GM12878 (cell line): ENCODE measurements around the gene POGZ. TPM values are rescaled to one million over a fixed set of nuclear protein-coding genes. Genes with fewer than 3 reads are reported as not detected.

ENCODE experiments used
- GABPA ChIP-seq: IDR thresholded peaks from 2 replicates; pipeline ENCODE4 v1.6.1; 2014; ENCODE audit warnings: antibody characterized with exemption, low read depth, mild to moderate bottlenecking, inconsistent platforms
- JUNB ChIP-seq: IDR thresholded peaks from 2 replicates; pipeline ENCODE4 v1.6.1; 2016; ENCODE audit warnings: antibody characterized with exemption, mild to moderate bottlenecking
- LARP7 ChIP-seq: fragments of 450-650 bp; IDR thresholded peaks from 2 replicates; pipeline ENCODE4 v1.6.1; 2017; ENCODE audit warnings: mild to moderate bottlenecking
- NR2F1 ChIP-seq: fragments of 450-650 bp; conservative IDR thresholded peaks from 2 replicates; pipeline ENCODE4 v1.6.1; 2017; ENCODE audit warnings: mild to moderate bottlenecking
- STAT3 ChIP-seq: IDR thresholded peaks from 2 replicates; pipeline ENCODE4 v1.6.1; 2011; ENCODE audit warnings: low read depth, low read length, improper control_type of control experiment
- WRNIP1 ChIP-seq: IDR thresholded peaks from 2 replicates; pipeline ENCODE4 v1.6.1; 2011; ENCODE audit warnings: low read depth, low read length, improper control_type of control experiment, borderline replicate concordance
- ZZZ3 ChIP-seq: IDR thresholded peaks from 2 replicates; pipeline ENCODE4 v1.6.1; 2011; ENCODE audit warnings: low read depth; ENCODE audit not compliant: control insufficient read depth, insufficient read length
- polyA plus RNA-seq, 11 experiments: library from polyadenylated mRNA; depleted of rRNA in 4 of 11; unstranded in 6 of 11; stranded (reverse) in 5 of 11; fragments of >200 nt; fragmentation: Nextera tagmentation in 4 of 11; fragmentation: Illumina TruSeq in 1 of 11; extraction: Ambion mirVana in 4 of 11; extraction: Trizol in 1 of 11; gene quantifications; 1 replicate in 1 of 11; 2 replicates in 10 of 11; pipeline versions ENCODE4 v1.2.1 to v1.2.3, GENCODE V29; 2011 to 2016; ENCODE audit warnings: inconsistent platforms in 2 of 11, missing spikeins in 2 of 11, low read depth in 1 of 11
- total RNA-seq, 4 experiments: library from RNA; depleted of rRNA in 3 of 4; stranded (reverse); fragments of >200 nt in 3 of 4; fragmentation: Illumina TruSeq in 1 of 4; extraction: Trizol in 1 of 4; gene quantifications; 2 replicates each; pipeline versions ENCODE4 v1.2.1 to v1.2.3, GENCODE V29; 2013 to 2021
- TF ChIP-seq, protein P1 (sequence below): IDR thresholded peaks from 2 replicates; pipeline ENCODE4 v1.6.1; 2012; ENCODE audit warnings: low read length, inconsistent platforms
- TF ChIP-seq, protein P2 (sequence below): fragments of 450-650 bp; IDR thresholded peaks from 2 replicates; pipeline ENCODE4 v1.6.1; 2016; ENCODE audit warnings: mild to moderate bottlenecking

POGZ gene
- total and polyA plus RNA-seq, 10 of the 15 experiments (the other 5 are each of a cell fraction or from before 2014, with no cell fraction given): 11.3 to 80.6 (median 35.8) TPM

DNA sequence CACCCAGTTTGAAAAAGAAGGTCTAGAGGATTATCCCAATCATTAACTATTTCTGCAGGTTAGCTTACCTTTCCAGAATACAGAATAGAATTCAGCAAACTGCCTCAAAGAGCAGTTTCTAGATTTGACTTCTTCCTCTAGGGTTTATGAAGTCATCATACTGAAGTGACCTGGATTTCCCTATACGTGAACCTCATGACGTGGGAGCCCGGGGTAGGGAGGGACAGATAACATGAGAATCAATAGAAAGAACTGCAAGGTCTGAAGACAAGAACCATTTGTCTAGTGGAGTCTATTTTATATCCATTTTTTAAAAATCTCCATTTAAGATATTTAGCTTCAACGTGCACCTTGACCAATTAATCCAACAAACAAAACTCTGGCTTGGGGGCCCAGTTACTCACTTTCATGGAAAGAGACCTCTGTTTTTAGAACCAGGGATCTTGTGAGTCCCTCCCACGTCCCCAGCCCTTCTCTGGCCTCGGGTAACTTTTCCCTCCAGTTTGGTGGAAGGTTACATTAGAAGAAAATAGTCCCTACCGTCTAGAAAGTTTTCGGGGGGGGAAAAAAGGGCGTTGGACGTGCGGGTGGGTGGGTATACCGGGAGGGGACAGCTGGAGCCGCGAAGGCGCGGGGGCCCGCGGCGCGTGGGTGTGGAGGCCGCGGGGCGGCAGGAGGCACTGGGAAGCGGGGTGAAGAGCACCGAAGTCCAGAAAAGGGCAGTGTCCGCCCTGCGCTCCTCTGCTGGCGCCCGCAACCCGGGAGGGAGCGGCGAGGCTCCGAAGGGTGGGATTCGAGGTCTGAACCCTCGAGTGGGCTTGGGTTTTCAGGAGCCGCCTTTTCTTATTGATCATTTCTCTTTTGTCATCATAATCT lies 13.8 kb upstream of the POGZ start (continued):
- no peak for TF ChIP-seq STAT3
- no peak for TF ChIP-seq JUNB
- TF ChIP-seq NR2F1: no peak
- TF ChIP-seq, protein P1, sequence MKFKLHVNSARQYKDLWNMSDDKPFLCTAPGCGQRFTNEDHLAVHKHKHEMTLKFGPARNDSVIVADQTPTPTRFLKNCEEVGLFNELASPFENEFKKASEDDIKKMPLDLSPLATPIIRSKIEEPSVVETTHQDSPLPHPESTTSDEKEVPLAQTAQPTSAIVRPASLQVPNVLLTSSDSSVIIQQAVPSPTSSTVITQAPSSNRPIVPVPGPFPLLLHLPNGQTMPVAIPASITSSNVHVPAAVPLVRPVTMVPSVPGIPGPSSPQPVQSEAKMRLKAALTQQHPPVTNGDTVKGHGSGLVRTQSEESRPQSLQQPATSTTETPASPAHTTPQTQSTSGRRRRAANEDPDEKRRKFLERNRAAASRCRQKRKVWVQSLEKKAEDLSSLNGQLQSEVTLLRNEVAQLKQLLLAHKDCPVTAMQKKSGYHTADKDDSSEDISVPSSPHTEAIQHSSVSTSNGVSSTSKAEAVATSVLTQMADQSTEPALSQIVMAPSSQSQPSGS: no peak
- TF ChIP-seq ZZZ3: no peak
- no peak for TF ChIP-seq WRNIP1
- TF ChIP-seq, protein P2, sequence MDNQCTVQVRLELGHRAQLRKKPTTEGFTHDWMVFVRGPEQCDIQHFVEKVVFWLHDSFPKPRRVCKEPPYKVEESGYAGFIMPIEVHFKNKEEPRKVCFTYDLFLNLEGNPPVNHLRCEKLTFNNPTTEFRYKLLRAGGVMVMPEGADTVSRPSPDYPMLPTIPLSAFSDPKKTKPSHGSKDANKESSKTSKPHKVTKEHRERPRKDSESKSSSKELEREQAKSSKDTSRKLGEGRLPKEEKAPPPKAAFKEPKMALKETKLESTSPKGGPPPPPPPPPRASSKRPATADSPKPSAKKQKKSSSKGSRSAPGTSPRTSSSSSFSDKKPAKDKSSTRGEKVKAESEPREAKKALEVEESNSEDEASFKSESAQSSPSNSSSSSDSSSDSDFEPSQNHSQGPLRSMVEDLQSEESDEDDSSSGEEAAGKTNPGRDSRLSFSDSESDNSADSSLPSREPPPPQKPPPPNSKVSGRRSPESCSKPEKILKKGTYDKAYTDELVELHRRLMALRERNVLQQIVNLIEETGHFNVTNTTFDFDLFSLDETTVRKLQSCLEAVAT: no peak
- no peak for TF ChIP-seq LARP7
- no peak for TF ChIP-seq GABPA
